SK-N-SH treated with all-trans-retinoic acid at 6 μM for 48 hours (cell line): ENCODE measurements around the gene MYL3.

Experiments used
- ATAC-seq: fragments of 200-7000 bp; cut with Tn5 transposase; 3 replicates; pipeline ENCODE4 v1.9.1; 2020; ENCODE audit warnings: mild to moderate bottlenecking, moderate library complexity
- ARNTL ChIP-seq: fragments of 450-650 bp; formaldehyde crosslinking; IDR thresholded peaks from 2 replicates; pipeline ENCODE4 v1.5.0; 2020; ENCODE audit warnings: low read depth, mild to moderate bottlenecking, moderate library complexity, borderline replicate concordance
- BACH2 ChIP-seq: fragments of 250-450 bp; sonication (Bioruptor Pico); IDR thresholded peaks from 2 replicates; pipeline ENCODE4 v1.9.0; 2021; ENCODE audit warnings: mild to moderate bottlenecking, borderline replicate concordance
- CSRNP3 ChIP-seq: fragments of 250-450 bp; sonication (Bioruptor Pico); IDR thresholded peaks from 2 replicates; pipeline ENCODE4 v1.5.1; 2021; ENCODE audit warnings: mild to moderate bottlenecking, moderate library complexity
- GLIS3 ChIP-seq: fragments of 250-450 bp; sonication (Bioruptor Pico); IDR thresholded peaks from 2 replicates; pipeline ENCODE4 v1.5.0; 2020; ENCODE audit warnings: mild to moderate bottlenecking, moderate library complexity
- ISL1 ChIP-seq: fragments of 250-450 bp; sonication (Bioruptor Pico); IDR thresholded peaks from 2 replicates; pipeline ENCODE4 v2.1.2; 2022; ENCODE audit warnings: mild to moderate bottlenecking, moderate library complexity
- OSR1 ChIP-seq: fragments of 250-450 bp; sonication (Bioruptor Pico); IDR thresholded peaks from 2 replicates; pipeline ENCODE4 v1.8.0; 2022; ENCODE audit warnings: moderate library complexity, mild to moderate bottlenecking, inconsistent platforms
- POU6F1 ChIP-seq: fragments of 250-450 bp; sonication (Bioruptor Pico); IDR thresholded peaks from 2 replicates; pipeline ENCODE4 v1.8.0; 2021; ENCODE audit warnings: low read depth, mild to moderate bottlenecking, moderate library complexity, borderline replicate concordance
- RARB ChIP-seq: fragments of 250-450 bp; sonication (Bioruptor Pico); IDR thresholded peaks from 2 replicates; pipeline ENCODE4 v1.8.0; 2021; ENCODE audit warnings: mild to moderate bottlenecking, moderate library complexity
- SNAI2 ChIP-seq: fragments of 250-450 bp; sonication (Bioruptor Pico); IDR thresholded peaks from 2 replicates; pipeline ENCODE4 v1.5.0; 2020; ENCODE audit warnings: mild to moderate bottlenecking, moderate library complexity
- TCF4 ChIP-seq: fragments of 250-450 bp; sonication (Bioruptor Pico); IDR thresholded peaks from 2 replicates; pipeline ENCODE4 v1.8.0; 2021; ENCODE audit warnings: mild to moderate bottlenecking, moderate library complexity, borderline replicate concordance
- TSHZ2 ChIP-seq: fragments of 250-450 bp; sonication (Bioruptor Pico); IDR thresholded peaks from 2 replicates; pipeline ENCODE4 v1.5.0; 2020; ENCODE audit warnings: mild to moderate bottlenecking, moderate library complexity
- ZC3H10 ChIP-seq: fragments of 250-450 bp; sonication (Bioruptor Pico); IDR thresholded peaks from 2 replicates; pipeline ENCODE4 v1.5.1; 2021; ENCODE audit warnings: mild to moderate bottlenecking, moderate library complexity
- ZFP3 ChIP-seq: fragments of 250-450 bp; sonication (Bioruptor Pico); IDR thresholded peaks from 2 replicates; pipeline ENCODE4 v1.5.0; 2020; ENCODE audit warnings: mild to moderate bottlenecking, moderate library complexity
- ZNF565 ChIP-seq: fragments of 450-650 bp; formaldehyde crosslinking; conservative IDR thresholded peaks from 2 replicates; pipeline ENCODE4 v1.5.0; 2020; ENCODE audit warnings: low read depth, mild to moderate bottlenecking, moderate library complexity
- ZNF70 ChIP-seq: fragments of 450-650 bp; formaldehyde crosslinking; IDR thresholded peaks from 2 replicates; pipeline ENCODE4 v1.5.0; 2020; ENCODE audit warnings: mild to moderate bottlenecking, moderate library complexity

MYL3 gene

GRCh38 chr3:46860810-46861604 lies 2.2 kb downstream of the MYL3 start:
- TF ChIP-seq TCF4 (CRISPR knock-in tag): no peak
- no peak for TF ChIP-seq ZFP3 (CRISPR knock-in tag)
- TF ChIP-seq ARNTL (CRISPR knock-in tag): no peak
- TF ChIP-seq, all 23 proteins: peak for 0
- ATAC-seq: no peak

GRCh38 chr3:46860017-46860809 lies 3.0 kb downstream of the MYL3 start:
- ATAC-seq: peak; percentile 76
- TF ChIP-seq TSHZ2 (CRISPR knock-in tag) (no peak), CSRNP3 (no peak), ZNF565 (CRISPR knock-in tag) (no peak), GLIS3 (CRISPR knock-in tag) (no peak), POU6F1 (CRISPR knock-in tag) (no peak), BACH2 (CRISPR knock-in tag) (no peak), RARB (CRISPR knock-in tag) (no peak), OSR1 (no peak), SNAI2 (CRISPR knock-in tag) (no peak), ZC3H10 (no peak)
- TF ChIP-seq, all 23 proteins: peak for 0

- ATAC-seq: no peak
- TF ChIP-seq BACH2 (CRISPR knock-in tag) (no peak), ZFP3 (CRISPR knock-in tag) (no peak), RARB (CRISPR knock-in tag) (no peak), CSRNP3 (no peak), TSHZ2 (CRISPR knock-in tag) (no peak), ISL1 (CRISPR knock-in tag) (no peak), ZNF70 (CRISPR knock-in tag) (no peak), TCF4 (CRISPR knock-in tag) (no peak), OSR1 (no peak)
These were observed 4.1 kb downstream of the MYL3 start for GRCh38 chr3:46859001-46859710.
